AG04449 (cell line): Measurements from ENCODE around the gene BRINP2.
"Not testable (repeated sequence)": the region's sequence is repeated elsewhere in the genome, so short reads cannot be mapped to it uniquely, and the experiment has no call there.

Experiments
- CTCF ChIA-PET: fragments of 350-600 bp; formaldehyde crosslinking; extraction: SDS; loops from one replicate; lab custom pipeline; 2021; ENCODE audit warnings: antibody characterized with exemption; lab: Yijun Ruan, JAX
- POLR2A ChIA-PET: fragments of 400-600, 350-600 bp; formaldehyde crosslinking; extraction: SDS; loops from one replicate; lab custom pipeline; 2020; ENCODE audit warnings: antibody characterized with exemption, inconsistent platforms; lab: Yijun Ruan, JAX
- DNase-seq: peaks from one replicate; pipeline ENCODE4 v3.0.0-alpha.2; 2010; ENCODE audit warnings: low read depth, low spot score
- H3K4me3 ChIP-seq: 2 replicates; pipeline ENCODE4 v1.5.1; 2011; ENCODE audit warnings: low read depth, mild to moderate bottlenecking, control low read depth, low read length
- TF ChIP-seq, protein P1 (sequence below): IDR thresholded peaks from one replicate; pipeline ENCODE4 v1.5.1; 2011; ENCODE audit warnings: mild to moderate bottlenecking, moderate library complexity, low read length, control low read depth, inconsistent platforms; ENCODE audit not compliant: insufficient read depth; ENCODE audit errors: missing control alignments

BRINP2 gene

GRCh38 chr1:177315261-177315660 is 144.5 kb downstream of the BRINP2 start:
- no peak for DNase-seq
- ChIA-PET CTCF (no interaction called here), POLR2A (no interaction called here)
- H3K4me3 ChIP-seq, result no peak overlapping the region
- TF ChIP-seq, protein P1, sequence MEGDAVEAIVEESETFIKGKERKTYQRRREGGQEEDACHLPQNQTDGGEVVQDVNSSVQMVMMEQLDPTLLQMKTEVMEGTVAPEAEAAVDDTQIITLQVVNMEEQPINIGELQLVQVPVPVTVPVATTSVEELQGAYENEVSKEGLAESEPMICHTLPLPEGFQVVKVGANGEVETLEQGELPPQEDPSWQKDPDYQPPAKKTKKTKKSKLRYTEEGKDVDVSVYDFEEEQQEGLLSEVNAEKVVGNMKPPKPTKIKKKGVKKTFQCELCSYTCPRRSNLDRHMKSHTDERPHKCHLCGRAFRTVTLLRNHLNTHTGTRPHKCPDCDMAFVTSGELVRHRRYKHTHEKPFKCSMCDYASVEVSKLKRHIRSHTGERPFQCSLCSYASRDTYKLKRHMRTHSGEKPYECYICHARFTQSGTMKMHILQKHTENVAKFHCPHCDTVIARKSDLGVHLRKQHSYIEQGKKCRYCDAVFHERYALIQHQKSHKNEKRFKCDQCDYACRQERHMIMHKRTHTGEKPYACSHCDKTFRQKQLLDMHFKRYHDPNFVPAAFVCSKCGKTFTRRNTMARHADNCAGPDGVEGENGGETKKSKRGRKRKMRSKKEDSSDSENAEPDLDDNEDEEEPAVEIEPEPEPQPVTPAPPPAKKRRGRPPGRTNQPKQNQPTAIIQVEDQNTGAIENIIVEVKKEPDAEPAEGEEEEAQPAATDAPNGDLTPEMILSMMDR, result no peak

GRCh38 chr1:177315761-177316160 is 145.0 kb downstream of the BRINP2 start:
- TF ChIP-seq, protein P1, result no peak
- no peak for DNase-seq
- no peak overlapping the region for H3K4me3 ChIP-seq
- ChIA-PET POLR2A (no interaction called here), CTCF (no interaction called here)

- POLR2A ChIA-PET, H3K4me3 ChIP-seq, CTCF ChIA-PET, DNase-seq: not testable (repeated sequence)
Measured at GRCh38 chr1:177321434-177321833, 150.7 kb downstream of the BRINP2 start.

GRCh38 chr1:177328251-177328650 is 157.5 kb downstream of the BRINP2 start:
- no peak for DNase-seq
- TF ChIP-seq, protein P1, result no peak
- no peak overlapping the region for H3K4me3 ChIP-seq
- ChIA-PET CTCF (no interaction called here), POLR2A (no interaction called here)

GRCh38 chr1:177329871-177330270 is 159.1 kb downstream of the BRINP2 start:
- no peak for DNase-seq
- ChIA-PET CTCF (no interaction called here), POLR2A (no interaction called here)
- H3K4me3 ChIP-seq, result no peak overlapping the region
- TF ChIP-seq, protein P1, result no peak
